Central memory CD4-positive, alpha-beta T cell (primary cell): ENCODE results near the gene ALG8.
A peak's percentile ranks its signal among the peaks of the same experiment; 100 is the strongest.
"Not testable (repeated sequence)": the region's sequence is repeated elsewhere in the genome, so short reads cannot be mapped to it uniquely, and the experiment has no call there.

ENCODE experiments used
- DNase-seq: peaks from one replicate; pipeline ENCODE4 v3.0.0; 2022
- total RNA-seq, 3 experiments: gene quantifications; one replicate each; lab custom pipeline; 2026; lab: John Stamatoyannopoulos, UW

Gene ALG8
- total RNA-seq = 22.4 to 43.3 (median 24.3) reads per million in 3 experiments

GRCh38 chr11:78139422-78140391, at the start of gene ALG8:
ALG8 (minus strand) TSS chr11:78139626; CDS start chr11:78139588, 38 bp downstream.
- peak; percentile 95 for DNase-seq

GRCh38 chr11:78188286-78189173, 49.1 kb upstream of the ALG8 start, which contains the start of the genes KCTD21 and USP35:
KCTD21 (minus strand) TSS chr11:78188626; CDS start chr11:78174554, 14,072 bp downstream.
USP35 (plus strand) TSS chr11:78188919; CDS start chr11:78196246, 7,327 bp downstream.
- peak; percentile 86 for DNase-seq

GRCh38 chr11:78187366-78188285, 48.2 kb upstream of the ALG8 start:
- DNase-seq = peak; percentile 56

- DNase-seq = no peak
These were observed 41.8 kb upstream of the ALG8 start for GRCh38 chr11:78181185-78181584.

- DNase-seq = no peak
These were observed 41.3 kb upstream of the ALG8 start for GRCh38 chr11:78180751-78181150.

- no peak for DNase-seq
These were observed 40.1 kb upstream of the ALG8 start for GRCh38 chr11:78179459-78180071.

- no peak for DNase-seq
These were observed 37.8 kb upstream of the ALG8 start for GRCh38 chr11:78177216-78177615.

- no peak for DNase-seq
These were observed 37.2 kb upstream of the ALG8 start for GRCh38 chr11:78176605-78177141.

GRCh38 chr11:78175862-78176261, 36.4 kb upstream of the ALG8 start:
- DNase-seq = not testable (repeated sequence)

- DNase-seq = no peak
These were observed 32.5 kb upstream of the ALG8 start for GRCh38 chr11:78171951-78172350.

GRCh38 chr11:78170874-78171549, 31.6 kb upstream of the ALG8 start:
- no peak for DNase-seq

GRCh38 chr11:78170413-78170812, 31.0 kb upstream of the ALG8 start:
- DNase-seq = no peak

- DNase-seq = no peak
These were observed 29.4 kb upstream of the ALG8 start for GRCh38 chr11:78168539-78169477.

- DNase-seq = no peak
These were observed 27.5 kb upstream of the ALG8 start for GRCh38 chr11:78166855-78167469.

- DNase-seq = no peak
These were observed 25.0 kb upstream of the ALG8 start for GRCh38 chr11:78164471-78164870.

GRCh38 chr11:78163828-78164227, 24.4 kb upstream of the ALG8 start:
- DNase-seq = no peak

- DNase-seq = no peak
These were observed 22.5 kb upstream of the ALG8 start for GRCh38 chr11:78161962-78162371.

GRCh38 chr11:78161346-78161745, 21.9 kb upstream of the ALG8 start:
- DNase-seq = no peak

- no peak for DNase-seq
These were observed 21.1 kb upstream of the ALG8 start for GRCh38 chr11:78160557-78160956.
